Measurements from ENCODE around the gene TPM4. TPM values are rescaled to one million over a fixed set of nuclear protein-coding genes. Genes with fewer than 3 reads are reported as not detected.

The TPM4 gene
- total and polyA plus RNA-seq, 2 of the 8 experiments (the other 6 are each of a cell fraction or from before 2014, with no cell fraction given) = 160 to 359 TPM

- H3K14ac ChIP-seq (ENCODE audit: insufficient read length) = no peak overlapping the region
- no peak overlapping the region for H3K4me3 ChIP-seq (ENCODE audit: extremely low read depth in 1 of 4, insufficient read depth in 2 of 4, low read depth in 3 of 4, low read length in 4 of 4)
- H4K91ac ChIP-seq (replicated peaks; ENCODE audit: insufficient read length, low read length) = no peak overlapping the region
- H2BK20ac ChIP-seq (ENCODE audit: low read length) = no peak overlapping the region
- peak; percentile 19 to 48; a peak in 2 of 3 replicates for TF ChIP-seq POLR2A (IDR thresholded peaks at IDR 0.05; ENCODE audit: control extremely low read depth in 1 of 2, low read depth in 2 of 2, low read length in 2 of 2)
- TF ChIP-seq SRF (IDR thresholded peaks at IDR 0.05; ENCODE audit: low read depth, low read length) = no peak
- no peaks in the 10 kb centered on the region for H3K27me3 ChIP-seq (replicated peaks in 1 of 4; ENCODE audit: control insufficient read depth in 3 of 4, extremely low read depth in 1 of 4, insufficient read depth in 3 of 4, low read length in 3 of 4)
- no peak for FAIRE-seq
- H3K9me3 ChIP-seq (ENCODE audit: insufficient read depth in 2 of 2, low read depth in 1 of 2, low read length in 1 of 2) = no peaks in the 10 kb centered on the region
- peaks cover 1 to 12% of the 10 kb centered on the region in 2 experiments for H4K20me1 ChIP-seq (replicated peaks in 1 of 2; ENCODE audit: control insufficient read depth in 1 of 2, insufficient read depth in 2 of 2, low read length in 2 of 2)
- no peak overlapping the region for H2BK5ac ChIP-seq (ENCODE audit: low read depth, low read length)
- ChIA-PET CTCF (ENCODE audit: partially characterized antibody) (interaction anchor here (0.9 to 2.1 kb wide), 6 partner anchors 10 to 102 kb away, joined by 3 to 6 read pairs (median 4); no protein-coding TSS in a partner anchor), POLR2A (ENCODE audit: partially characterized antibody) (interaction anchor here (1.2 to 37.0 kb wide), 4 partner anchors 3 to 52 kb away, joined by 3 to 582 read pairs (median 293); partner anchors contain the start of genes RAB8A and TPM4)
- H3K36me3 ChIP-seq (ENCODE audit: control insufficient read depth in 2 of 4, insufficient read depth in 4 of 4, low read length in 3 of 4) = peaks cover 41 to 80% (median 67%) of the 10 kb centered on the region in 4 experiments
- no peak overlapping the region for H3K4me2 ChIP-seq (ENCODE audit: insufficient read depth in 1 of 2, low read depth in 2 of 2, low read length in 2 of 2)
- peaks cover 0 to 3% (median under 1%) of the 10 kb centered on the region in 4 experiments; a peak in 2 of 7 replicates for H3K4me1 ChIP-seq (replicated peaks in 1 of 4; ENCODE audit: control insufficient read depth in 3 of 4, insufficient read depth in 4 of 4, low read length in 3 of 4)
- H2AK5ac ChIP-seq (ENCODE audit: low read depth, low read length) = no peak overlapping the region
- H3K23ac ChIP-seq (ENCODE audit: insufficient read length) = no peak overlapping the region
- H4K5ac ChIP-seq (ENCODE audit: insufficient read length, low read depth, low read length) = no peak overlapping the region
- no peak overlapping the region for H2AFZ ChIP-seq (ENCODE audit: low read length)
- no peak overlapping the region for H2BK15ac ChIP-seq (ENCODE audit: low read length)
- DNase-seq (ENCODE audit: low read depth in 1 of 2, low spot score in 2 of 2) = no peak
- H2BK120ac ChIP-seq (replicated peaks; ENCODE audit: low read depth, low read length) = no peak overlapping the region
- peaks cover 11 to 48% of the 10 kb centered on the region in 2 experiments; a peak in 3 of 4 replicates for H3K79me2 ChIP-seq (ENCODE audit: control insufficient read depth in 1 of 2, insufficient read depth in 2 of 2, low read length in 2 of 2)
- no peak overlapping the region for H3K18ac ChIP-seq (ENCODE audit: extremely low read depth, low read length)
- 97% methylated on average over 10 of the region's 11 CpGs; no CpG with 5 or more reads in 1 of the 2 experiments for WGBS, 2 experiments (ENCODE audit: extremely low coverage in 1 of 2, insufficient coverage in 1 of 2, insufficient read length in 1 of 2, insufficient replicate concordance in 2 of 2, low coverage in 1 of 2, low lambda C conversion rate in 2 of 2, missing lambda C conversion rate in 1 of 2)
- no peak overlapping the region for H4K8ac ChIP-seq (ENCODE audit: extremely low read depth, insufficient read depth, low read length)
- H3K23me2 ChIP-seq (ENCODE audit: low read depth, low read length) = no peaks in the 10 kb centered on the region
- H3K9ac ChIP-seq (replicated peaks in 1 of 4; ENCODE audit: extremely low read depth in 1 of 4, low read depth in 3 of 4, low read length in 3 of 4) = no peak overlapping the region
- H3K27ac ChIP-seq (ENCODE audit: low read depth, low read length) = no peak overlapping the region
- peaks cover 9% of the 10 kb centered on the region for H3K79me1 ChIP-seq (ENCODE audit: low read depth, low read length)
- H3K56ac ChIP-seq (replicated peaks; ENCODE audit: insufficient read length, low read depth, low read length) = no peak overlapping the region
- no peak overlapping the region for H3K4ac ChIP-seq (replicated peaks; ENCODE audit: insufficient read length, low read depth, low read length)
- no peak overlapping the region for H2BK12ac ChIP-seq (ENCODE audit: low read depth, low read length)
These were observed 7.9 kb downstream of the TPM4 start for GRCh38 chr19:16084067-16084685.
